SHP77 (cell line): ENCODE measurements around the gene MOB1B.
"Not testable (repeated sequence)": the region's sequence is repeated elsewhere in the genome, so short reads cannot be mapped to it uniquely, and the experiment has no call there.

Source experiments
- DNase-seq, 2 experiments: peaks; one replicate each; lab custom pipeline; 2025; lab: John Stamatoyannopoulos, UW

The MOB1B gene

DNA sequence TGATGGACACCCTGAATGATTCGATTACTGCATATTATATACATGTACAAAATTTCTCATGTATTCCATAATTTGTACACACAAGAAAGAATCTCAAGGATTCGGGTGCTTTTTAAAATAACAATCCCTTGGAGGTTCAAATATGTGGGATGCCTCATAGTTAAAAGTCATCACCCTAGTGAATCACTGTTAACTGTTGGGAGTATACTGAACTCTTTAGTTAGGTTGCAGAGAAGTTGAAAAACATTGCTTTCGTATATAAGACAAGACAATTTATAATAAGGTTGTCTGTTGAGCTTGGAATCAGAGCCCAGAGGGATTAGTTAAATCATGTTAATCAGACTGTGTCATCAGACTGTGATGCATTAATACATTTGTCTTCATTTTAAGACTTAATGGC lies 106.9 kb downstream of the MOB1B start:
- DNase-seq, result no peak

DNA sequence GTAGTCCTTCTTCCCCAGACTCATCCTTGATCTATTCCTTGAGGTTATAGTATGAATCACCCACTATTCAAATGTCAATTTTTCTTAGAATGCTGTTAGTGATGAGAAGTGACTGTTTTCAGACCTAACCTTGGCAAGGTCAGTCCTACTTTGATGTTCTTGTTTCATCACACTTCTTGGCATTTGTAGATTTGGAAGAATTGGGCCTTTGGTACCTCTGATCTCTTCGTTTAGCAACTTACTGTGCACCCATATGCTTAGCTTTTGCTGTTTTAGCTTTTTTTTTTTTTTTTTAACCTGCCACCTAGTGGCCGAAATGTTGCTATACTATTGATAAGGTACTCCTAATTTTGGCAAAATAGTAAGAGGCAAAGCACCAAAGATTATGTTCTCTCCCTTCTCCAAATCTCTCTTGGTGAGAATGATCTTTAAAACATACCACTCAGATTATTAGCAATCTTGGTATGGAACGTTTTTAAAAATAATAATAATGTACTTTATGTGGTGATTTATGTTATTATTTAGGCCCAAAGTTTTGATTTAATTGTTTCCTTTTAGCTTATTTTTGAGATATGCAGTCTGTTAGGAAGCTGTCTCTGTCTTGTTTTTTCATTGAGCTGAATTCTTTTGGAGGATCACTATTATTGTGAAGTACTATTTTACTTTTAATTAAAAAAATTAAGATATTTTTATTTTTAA lies 107.9 kb downstream of the MOB1B start:
- no peak for DNase-seq

DNA sequence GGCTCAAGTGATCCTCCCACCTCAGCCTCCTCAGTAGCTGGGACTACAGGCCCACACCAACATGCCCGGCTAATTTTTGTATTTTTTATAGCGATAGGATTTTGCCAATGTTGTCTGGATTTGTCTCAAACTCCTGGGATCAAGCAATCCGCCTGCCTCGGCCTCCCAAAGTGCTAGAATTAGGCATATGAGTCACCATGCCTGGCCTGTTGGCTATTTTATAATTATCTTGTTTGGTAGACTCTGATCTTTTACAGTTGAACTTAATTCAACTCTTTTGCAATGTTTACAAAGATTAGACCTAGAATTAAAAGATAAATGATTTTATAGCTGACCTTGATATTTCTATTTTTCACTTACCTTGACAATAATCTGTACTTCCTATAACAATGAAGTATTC lies 109.3 kb downstream of the MOB1B start:
- no peak for DNase-seq

DNA sequence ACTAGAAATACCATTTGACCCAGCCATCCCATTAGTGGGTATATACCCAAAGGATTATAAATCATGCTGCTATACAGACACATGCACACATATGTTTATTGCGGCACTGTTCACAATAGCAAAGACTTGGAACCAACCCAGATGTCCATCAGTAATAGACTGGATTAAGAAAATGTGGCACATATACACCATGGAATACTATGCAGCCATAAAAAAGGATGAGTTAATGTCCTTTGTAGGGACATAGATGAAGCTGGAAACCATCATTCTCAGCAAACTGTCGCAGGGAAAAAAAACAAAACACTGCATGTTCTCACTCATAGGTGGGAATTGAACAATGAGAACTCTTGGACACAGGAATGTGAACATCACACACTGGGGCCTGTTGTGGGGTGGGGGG lies 115.2 kb downstream of the MOB1B start:
- DNase-seq, result not testable (repeated sequence)

DNA sequence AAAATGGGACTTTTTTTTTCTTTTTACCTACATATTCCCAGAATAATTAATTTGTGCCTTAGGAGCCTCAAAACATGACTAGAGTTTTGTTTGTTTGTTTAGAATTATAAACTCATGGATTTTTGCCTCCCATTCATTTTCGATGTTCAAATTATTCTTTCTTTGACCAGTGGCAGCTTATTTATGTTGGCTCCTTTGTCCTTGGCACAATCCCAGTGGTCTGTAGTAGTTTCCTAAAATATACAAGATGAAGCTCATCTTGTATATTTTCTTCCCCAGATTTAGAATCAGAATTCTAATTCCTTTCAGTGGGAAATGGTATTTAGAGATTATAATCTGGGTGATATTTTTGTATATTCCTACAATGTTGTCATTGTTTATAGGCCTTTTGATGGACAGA lies 118.4 kb downstream of the MOB1B start:
- no peak for DNase-seq

DNA sequence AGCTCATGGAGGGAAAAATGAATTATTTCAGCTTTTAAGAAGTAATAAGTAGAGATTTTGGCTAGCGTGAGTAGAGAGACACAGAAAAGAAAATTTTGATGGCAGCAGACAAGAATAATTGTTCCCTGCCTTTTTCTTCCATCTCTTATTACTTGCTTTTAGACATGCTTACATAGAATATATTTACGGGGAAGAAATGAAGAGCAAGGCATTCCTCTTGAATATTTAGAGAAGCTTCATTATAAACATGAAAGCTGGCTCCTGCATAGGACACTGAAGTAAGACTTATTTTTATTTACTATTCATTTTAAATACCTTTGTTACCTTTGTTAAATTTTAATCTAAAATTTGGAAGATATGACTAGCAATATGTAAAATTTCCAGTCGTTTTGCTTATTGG lies 123.5 kb downstream of the MOB1B start:
- no peak for DNase-seq

DNA sequence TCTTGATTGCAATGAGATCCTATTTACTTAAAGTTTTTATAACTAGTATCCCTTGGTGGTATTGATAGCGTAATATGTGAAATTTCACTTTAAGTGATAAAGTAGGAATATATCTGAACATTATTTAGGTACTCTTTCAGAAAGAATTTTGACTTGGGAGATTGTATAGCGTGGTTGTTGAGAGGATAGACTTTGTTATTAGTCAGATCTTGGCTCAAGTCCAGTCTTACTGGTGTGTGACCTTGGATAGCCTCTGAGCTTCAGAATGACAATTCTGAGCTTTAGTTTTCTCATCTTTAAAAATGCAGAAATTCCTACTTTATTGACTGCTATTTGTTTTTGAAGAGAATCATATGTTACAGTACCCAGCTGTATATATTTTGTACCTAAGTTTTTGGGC lies 123.9 kb downstream of the MOB1B start:
- peak; percentile 21 to 22 for DNase-seq

DNA sequence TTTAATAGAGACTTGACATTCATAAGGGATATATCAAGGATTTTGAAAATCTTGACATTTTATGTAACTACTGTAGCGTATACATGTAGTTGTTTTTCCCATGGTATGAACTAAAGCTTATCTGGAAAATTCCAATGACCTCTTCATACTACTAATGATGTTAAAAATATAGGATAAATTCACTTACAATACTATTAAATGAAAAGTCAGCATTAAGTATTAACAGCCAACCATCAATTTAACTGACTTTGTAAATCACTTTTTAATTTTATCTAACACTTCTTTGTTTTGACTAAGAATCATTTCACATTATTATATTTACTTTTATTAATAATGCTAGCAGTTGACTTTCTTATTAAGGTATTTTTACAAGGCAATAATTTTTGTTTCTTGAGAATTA lies 125.4 kb downstream of the MOB1B start:
- DNase-seq, result no peak

DNA sequence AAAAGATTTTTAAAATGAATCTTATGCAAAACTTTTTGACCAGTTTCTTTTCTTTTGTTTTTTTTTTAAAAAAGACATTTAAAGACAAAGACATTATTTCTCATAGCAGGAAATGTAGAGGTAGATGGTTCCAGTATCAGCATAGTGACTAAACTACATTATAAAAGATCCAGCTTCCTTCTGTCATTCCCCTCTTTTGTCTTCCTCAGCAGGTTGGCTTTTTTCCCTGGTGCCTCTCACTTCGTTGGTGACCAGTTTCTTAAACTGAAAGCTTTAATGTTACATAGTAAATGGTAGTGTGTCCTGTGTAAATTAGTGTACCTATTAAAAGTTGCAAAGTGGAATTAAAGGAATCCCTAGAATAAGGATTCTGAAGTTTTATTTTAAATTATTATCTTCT lies 127.3 kb downstream of the MOB1B start:
- DNase-seq, result no peak

DNA sequence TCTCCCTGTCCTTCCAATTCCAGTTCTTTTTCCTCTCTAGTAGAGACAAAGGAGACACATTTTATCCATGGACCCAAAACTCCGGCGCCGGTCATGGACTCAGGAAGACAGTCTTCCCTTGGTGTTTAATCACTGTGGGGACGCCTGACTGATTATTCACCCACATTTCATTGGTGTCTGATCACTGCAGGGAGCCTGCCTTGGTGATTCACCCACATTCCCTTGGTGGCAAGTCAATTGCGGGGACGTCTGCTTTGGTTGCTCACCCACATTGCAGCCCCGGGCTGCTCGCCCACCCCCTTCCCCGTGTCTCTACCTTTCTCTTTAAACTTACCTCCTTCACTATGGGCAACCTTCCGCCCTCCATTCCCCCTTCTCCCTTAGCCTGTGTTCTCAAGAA lies 129.9 kb downstream of the MOB1B start:
- not testable (repeated sequence) for DNase-seq
